GM20000 (cell line): ENCODE results near the gene WDR73.
"Not testable (repeated sequence)": the region's sequence is repeated elsewhere in the genome, so short reads cannot be mapped to it uniquely, and the experiment has no call there.

ENCODE experiments used
- DNase-seq: peaks from one replicate; pipeline ENCODE4 v3.0.0; 2012; ENCODE audit warnings: low spot score
- TF ChIP-seq, protein P1 (sequence below): IDR thresholded peaks from 2 replicates; pipeline ENCODE4 v1.5.1; 2012; ENCODE audit warnings: mild to moderate bottlenecking, control low read depth; ENCODE audit errors: extremely low read depth, missing control alignments

Gene WDR73

DNA sequence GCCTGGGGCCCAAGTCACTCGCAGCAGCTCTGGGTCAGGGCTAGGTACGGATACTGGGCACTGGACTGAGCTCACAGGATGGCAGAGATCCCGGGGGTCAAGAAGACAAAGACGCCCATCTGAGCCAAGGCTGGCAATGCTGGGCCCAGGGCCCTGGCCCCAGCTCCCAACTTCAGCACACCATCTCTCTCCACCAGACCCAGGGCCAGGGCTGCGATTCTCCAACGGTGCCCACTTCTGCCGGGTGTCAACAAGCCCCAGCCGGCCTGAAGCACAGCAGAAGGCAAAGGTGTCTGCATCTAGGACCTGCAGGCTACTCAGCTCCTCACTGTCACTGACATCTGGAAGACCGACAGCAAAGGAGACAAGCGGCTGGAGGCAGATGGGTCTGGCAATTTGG, 8.6 kb downstream of the WDR73 start:
- DNase-seq, result no peak
- TF ChIP-seq, protein P1, sequence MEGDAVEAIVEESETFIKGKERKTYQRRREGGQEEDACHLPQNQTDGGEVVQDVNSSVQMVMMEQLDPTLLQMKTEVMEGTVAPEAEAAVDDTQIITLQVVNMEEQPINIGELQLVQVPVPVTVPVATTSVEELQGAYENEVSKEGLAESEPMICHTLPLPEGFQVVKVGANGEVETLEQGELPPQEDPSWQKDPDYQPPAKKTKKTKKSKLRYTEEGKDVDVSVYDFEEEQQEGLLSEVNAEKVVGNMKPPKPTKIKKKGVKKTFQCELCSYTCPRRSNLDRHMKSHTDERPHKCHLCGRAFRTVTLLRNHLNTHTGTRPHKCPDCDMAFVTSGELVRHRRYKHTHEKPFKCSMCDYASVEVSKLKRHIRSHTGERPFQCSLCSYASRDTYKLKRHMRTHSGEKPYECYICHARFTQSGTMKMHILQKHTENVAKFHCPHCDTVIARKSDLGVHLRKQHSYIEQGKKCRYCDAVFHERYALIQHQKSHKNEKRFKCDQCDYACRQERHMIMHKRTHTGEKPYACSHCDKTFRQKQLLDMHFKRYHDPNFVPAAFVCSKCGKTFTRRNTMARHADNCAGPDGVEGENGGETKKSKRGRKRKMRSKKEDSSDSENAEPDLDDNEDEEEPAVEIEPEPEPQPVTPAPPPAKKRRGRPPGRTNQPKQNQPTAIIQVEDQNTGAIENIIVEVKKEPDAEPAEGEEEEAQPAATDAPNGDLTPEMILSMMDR, result no peak

DNA sequence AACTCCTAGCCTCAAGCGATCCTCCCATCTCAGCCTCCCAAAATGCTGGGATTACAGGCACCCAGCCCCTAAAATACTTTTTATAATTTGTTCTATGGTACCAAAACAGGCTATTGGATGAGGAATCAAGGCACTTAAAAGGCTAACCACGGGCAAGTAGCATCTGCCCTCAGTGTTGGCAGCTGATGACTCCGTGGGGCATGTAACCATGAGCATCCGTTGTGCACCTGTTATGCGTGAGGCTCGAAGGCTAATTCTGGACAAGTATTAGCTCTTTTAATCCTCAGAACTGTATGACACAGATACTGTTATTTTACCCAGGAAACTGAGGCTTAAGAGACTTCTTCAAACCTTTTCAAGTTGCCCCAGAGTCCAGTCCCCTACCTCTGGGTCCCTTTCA, 10.2 kb downstream of the WDR73 start:
- TF ChIP-seq, protein P1, result no peak
- no peak for DNase-seq

DNA sequence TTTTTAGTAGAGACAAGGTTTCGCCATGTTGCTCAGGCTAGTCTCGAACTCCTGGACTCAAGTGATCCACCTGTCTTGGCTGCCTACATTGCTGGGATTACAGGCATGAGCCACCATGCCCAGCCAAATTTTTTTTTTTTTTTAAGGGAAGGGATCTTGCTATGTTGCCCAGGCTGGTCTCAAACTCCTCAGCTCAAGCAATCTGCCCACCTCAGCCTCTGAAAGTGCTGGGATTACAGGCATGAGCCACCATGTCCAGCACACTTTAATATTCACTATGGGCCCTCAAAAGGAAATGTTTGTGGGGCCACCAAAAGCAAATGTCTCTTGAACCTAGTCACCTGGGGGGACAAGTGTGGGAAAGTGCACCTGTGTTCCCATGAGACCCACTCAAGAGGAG, 11.4 kb downstream of the WDR73 start:
- DNase-seq, result not testable (repeated sequence)

DNA sequence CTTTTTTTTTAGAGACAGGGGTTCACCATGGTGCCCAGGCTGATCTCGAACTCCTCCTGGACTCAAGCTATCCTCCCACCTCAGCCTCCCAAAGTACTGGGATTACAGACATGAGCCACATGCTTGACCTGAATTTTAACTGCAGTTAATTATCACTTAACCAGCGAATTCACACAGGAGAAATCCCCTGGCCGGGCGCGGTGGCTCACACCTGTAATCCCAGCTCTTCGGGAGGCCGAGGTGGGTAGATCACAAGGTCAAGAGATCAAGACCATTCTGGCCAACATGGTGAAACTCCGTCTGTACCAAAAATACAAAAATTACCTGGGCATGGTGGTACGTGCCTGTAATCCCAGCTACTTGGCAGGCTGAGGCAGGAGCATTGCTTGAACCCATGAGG, 12.2 kb downstream of the WDR73 start:
- DNase-seq, result not testable (repeated sequence)

DNA sequence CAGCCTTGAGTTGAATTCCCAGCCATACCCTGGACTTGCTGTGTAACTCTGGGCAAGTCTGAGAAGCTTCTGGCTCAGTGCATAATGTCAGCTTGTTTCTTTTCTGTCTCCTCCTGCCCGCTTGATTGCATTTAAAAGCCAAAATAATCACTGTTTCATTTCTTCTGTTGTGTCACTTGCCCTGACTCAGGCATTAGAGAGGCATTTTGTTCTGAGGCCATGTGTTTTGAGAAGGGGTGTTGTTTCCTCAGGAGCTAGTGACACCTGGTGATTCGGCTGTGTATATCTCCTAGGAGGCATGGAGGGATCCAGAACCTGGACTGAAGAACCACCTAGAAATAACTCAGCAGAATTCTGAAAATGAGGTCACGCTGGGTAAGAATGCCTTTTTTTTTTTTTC, 16.0 kb downstream of the WDR73 start:
- TF ChIP-seq, protein P1, result no peak
- peak; percentile 34 for DNase-seq

DNA sequence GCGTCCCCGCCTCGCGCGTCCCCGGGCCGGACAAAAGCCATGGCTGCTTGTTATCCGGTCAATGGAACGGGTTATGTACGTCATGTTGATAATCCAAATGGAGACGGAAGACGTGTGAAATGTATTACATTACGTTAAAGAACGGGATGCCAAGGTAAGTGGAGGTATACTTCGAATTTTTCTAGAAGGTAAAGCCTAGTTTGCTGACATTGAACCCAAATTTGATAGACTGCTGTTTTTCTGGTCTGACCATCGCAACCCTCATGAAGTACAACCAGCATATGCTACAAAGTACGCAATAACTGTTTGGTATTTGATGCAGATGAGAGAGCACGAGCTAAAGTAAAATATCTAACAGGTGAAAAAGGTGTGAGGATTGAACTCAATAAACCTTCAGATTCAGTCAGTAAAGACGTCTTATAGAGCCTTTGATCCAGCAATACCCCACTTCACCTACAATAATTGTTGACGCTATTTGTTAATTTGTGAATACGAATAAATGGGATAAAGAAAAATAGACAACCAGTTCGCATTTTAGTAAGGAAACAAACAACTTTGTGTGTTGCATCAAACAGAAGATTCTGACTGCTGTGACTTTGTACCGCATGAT, 19.8 kb downstream of the WDR73 start:
- no peak for DNase-seq
- TF ChIP-seq, protein P1, result no peak

DNA sequence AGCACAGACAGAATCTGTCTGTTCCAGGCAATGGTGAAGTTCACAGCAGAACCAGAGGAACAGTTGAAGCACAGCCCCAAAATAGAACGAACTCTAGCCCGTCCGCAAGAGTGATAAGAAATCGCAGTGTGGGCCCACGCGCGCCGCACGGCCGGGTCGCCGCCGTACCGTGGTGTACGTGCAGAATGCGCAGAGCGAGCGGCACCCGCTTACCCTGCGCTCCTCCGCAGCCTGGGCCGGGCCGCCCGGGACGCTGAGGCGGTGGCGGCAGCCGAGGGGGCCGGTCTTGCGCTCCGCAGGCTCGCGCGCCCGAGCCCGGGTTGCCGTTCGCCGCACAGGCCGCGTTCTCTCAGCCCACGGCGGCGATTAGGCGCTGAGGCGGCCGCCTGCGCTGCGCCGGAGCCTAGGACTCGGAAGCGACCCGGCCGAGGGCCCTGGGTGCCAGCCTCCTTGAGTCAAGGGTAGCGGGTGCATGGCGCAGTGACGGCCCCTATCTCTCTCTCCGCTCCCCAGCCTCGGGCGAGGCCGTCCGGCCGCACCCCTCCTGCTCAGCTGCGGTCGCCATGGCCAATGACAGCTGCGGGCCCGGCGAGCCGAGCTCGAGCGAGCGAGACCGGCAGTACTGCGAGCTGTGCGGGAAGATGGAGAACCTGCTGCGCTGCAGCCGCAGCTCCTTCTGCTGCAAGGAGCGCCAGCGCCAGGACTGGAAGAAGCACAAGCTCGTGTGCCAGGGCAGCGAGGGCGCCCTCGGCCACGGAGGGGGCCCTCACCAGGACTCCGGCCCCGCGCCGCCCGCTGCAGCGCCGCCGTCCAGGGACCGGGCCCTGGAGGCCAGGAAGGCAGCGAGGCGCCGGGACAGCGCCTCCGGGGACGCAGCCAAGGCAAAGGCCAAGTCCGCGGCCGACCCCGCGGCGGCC, 20.5 kb downstream of the WDR73 start:
- TF ChIP-seq, protein P1, result no peak
- peak; percentile 66 for DNase-seq

DNA sequence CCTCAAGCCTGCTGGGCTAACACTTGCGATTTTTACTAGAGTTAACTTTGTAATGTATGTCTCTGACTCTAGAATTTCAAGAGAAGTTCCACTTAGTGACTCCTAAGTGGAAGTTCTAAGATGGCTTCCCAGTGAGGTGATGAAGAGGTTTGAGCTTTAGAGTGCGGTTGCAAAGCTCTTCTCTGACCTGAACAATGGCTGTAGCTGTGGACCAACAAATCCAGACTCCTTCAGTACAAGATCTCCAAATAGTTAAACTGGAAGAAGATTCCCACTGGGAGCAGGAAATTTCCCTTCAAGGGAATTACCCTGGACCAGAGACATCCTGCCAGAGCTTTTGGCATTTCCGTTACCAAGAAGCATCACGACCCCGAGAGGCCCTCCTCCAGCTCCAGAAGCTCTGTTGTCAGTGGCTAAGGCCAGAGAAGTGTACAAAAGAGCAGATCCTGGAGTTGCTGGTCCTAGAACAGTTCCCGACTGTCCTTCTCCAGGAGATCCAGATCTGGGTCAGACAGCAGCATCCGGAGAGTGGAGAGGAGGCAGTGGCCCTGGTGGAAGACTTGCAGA, 22.3 kb downstream of the WDR73 start:
- TF ChIP-seq, protein P1, result no peak
- no peak for DNase-seq
